Uterus (tissue), 4 donors: ENCODE measurements around the gene SPON2. TPM values are rescaled to one million over a fixed set of nuclear protein-coding genes. Genes with fewer than 3 reads are reported as not detected.

Source experiments
- DNase-seq, 2 donors: peaks; one replicate each; pipeline ENCODE4 v3.0.0-alpha.2; 2019 to 2020
- H3K27ac ChIP-seq, 2 donors: fragments of 200-600 bp; sonication (generic); 1 replicate in 1 of 2; 2 replicates in 1 of 2; pipeline ENCODE4 v1.5.1; 2016 to 2018
- H3K27me3 ChIP-seq, 2 donors: fragments of 200-600 bp; sonication (generic); one replicate each; pipeline ENCODE4 v1.5.1; 2018 to 2019; ENCODE audit warnings: control low read depth in 1 of 2
- H3K36me3 ChIP-seq, 2 donors: fragments of 200-600 bp; sonication (generic); one replicate each; pipeline ENCODE4 v1.5.1; 2019; ENCODE audit warnings: control low read depth in 1 of 2
- H3K4me1 ChIP-seq, 2 donors: fragments of 200-600 bp; sonication (generic); one replicate each; pipeline ENCODE4 v1.5.1; 2018 to 2019; ENCODE audit warnings: control low read depth in 1 of 2
- H3K4me3 ChIP-seq, 2 donors: fragments of 200-600 bp; sonication (generic); 1 replicate in 1 of 2; 2 replicates in 1 of 2; pipeline ENCODE4 v1.5.1; 2018 to 2019; ENCODE audit warnings: mild to moderate bottlenecking in 1 of 2
- H3K9me3 ChIP-seq, 2 donors: fragments of 200-600 bp; sonication (generic); one replicate each; pipeline ENCODE4 v1.5.1; 2019; ENCODE audit warnings: control low read depth in 1 of 2
- POLR2A ChIP-seq, 2 donors: fragments of 450-650 bp; IDR thresholded peaks; one replicate each; pipeline ENCODE4 v1.6.1; 2016; ENCODE audit warnings: antibody characterized with exemption in 2 of 2, mild to moderate bottlenecking in 1 of 2, moderate library complexity in 1 of 2
- intact Hi-C: fragments of 100-400 bp; cut with DNase I; formaldehyde crosslinking; loops from one replicate; pipeline ENCODE4 v1.15.1; 2023; ENCODE audit warnings: low total_unique reads
- total RNA-seq, 4 donors: library from RNA; depleted of rRNA in 3 of 4; stranded (reverse); fragments of >200 nt in 3 of 4; gene quantifications; one replicate each; pipeline versions ENCODE4 v1.1.0 to v1.2.4, GENCODE V29; 2014 to 2023
- TF ChIP-seq, protein P1 (sequence below), 4 experiments: fragments of 200-600 bp in 2 of 4; fragments of 450-650 bp in 2 of 4; sonication (generic) in 2 of 4; IDR thresholded peaks; one replicate each; pipeline ENCODE4 v1.5.1; 2016 to 2019; ENCODE audit warnings: antibody characterized with exemption in 4 of 4, mild to moderate bottlenecking in 2 of 4, moderate library complexity in 1 of 4
- donor health status: DM: yes; HTN: yes; CAD: no.

The SPON2 gene
- total RNA-seq, 4 donors from 2014 or later = 60.6 to 262 (median 115) TPM

DNA sequence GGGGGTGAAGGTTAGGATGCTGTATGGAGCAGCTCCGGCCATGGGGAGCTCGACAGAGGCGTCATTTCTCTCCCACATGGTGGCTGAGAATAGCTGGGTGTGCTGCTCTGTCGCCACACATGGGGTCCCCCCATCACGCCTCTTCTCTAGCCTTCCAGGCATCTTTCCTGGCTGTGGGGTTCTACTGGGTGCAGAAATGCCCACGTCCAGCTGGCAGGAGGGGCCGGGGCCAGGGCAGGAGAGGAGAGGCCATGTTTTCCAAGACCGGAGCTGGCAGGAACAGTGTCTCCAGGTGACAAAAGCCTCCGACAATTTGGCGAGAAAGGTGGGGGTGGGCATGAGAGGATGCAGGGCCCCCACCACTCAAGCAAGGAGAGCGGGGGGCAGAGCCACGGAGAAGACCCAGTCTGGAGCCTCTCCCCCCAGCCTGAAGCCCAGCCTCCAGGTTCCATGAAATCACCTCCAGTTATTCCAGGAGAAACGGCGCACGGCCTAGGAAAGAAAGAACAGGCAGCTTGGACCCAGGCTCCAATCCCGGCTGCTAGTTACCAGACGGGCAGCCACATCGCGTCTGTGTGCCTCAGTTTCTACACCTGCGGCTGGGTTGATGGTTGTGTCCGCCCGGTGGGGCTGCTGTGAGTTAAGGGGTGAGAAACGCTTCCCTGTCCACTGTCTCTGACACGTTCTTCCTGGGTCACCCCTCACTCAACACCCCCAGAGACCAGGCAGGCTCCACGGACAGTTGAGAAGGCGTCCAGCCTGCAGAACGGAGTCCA is 27.4 kb upstream of the SPON2 start:
- intact Hi-C loops = no loop called here
- DNase-seq = peak in 1 of 2 donors; percentile 28
- Histone ChIP-seq H3K9me3 (no peaks in the 10 kb centered on the region), H3K27ac (peak overlapping the region; percentile 84 to 97), H3K4me3 (peak overlapping the region in 1 of 2 donors; percentile 15), H3K36me3 (no peaks in the 10 kb centered on the region), H3K4me1 (peaks cover 7 to 28% of the 10 kb centered on the region in 2 donors), H3K27me3 (no peaks in the 10 kb centered on the region)
- TF ChIP-seq POLR2A (IDR thresholded peaks at IDR 0.05) = no peak
- TF ChIP-seq, protein P1, sequence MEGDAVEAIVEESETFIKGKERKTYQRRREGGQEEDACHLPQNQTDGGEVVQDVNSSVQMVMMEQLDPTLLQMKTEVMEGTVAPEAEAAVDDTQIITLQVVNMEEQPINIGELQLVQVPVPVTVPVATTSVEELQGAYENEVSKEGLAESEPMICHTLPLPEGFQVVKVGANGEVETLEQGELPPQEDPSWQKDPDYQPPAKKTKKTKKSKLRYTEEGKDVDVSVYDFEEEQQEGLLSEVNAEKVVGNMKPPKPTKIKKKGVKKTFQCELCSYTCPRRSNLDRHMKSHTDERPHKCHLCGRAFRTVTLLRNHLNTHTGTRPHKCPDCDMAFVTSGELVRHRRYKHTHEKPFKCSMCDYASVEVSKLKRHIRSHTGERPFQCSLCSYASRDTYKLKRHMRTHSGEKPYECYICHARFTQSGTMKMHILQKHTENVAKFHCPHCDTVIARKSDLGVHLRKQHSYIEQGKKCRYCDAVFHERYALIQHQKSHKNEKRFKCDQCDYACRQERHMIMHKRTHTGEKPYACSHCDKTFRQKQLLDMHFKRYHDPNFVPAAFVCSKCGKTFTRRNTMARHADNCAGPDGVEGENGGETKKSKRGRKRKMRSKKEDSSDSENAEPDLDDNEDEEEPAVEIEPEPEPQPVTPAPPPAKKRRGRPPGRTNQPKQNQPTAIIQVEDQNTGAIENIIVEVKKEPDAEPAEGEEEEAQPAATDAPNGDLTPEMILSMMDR (IDR thresholded peaks at IDR 0.05) = no peak

DNA sequence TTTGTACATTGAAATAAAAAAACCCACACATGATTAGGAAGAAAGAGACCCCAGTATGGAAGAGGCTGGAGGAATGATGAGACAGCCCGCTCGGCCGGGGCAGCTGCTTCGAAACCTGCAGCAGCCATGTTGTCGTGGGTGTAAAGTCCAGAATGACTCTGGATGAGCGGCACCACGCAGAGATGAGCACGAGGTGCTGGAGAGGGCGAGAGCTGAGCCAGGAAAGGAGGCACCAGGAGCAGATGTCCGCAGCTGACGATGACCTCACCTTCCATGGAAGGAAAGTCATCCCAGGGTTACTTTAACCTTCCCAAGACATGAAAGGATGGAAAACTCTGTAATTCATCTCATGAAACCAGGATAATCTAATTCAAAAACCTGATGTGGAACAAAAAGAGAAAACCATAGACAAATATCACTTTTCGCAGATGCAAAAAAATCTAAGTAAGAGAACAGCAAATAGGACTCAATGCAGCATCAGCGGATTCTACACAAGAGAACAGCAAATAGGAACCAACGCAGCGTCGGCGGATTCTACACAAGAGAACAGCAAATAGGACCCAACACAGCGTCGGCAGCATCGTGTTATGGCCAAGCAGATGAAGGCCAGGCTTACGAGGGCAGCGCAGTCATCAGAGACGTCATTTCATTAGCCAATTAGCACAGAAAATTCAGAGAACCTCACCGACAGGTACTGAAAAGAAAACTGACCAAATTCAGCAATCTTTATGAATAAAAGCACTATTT is 25.9 kb upstream of the SPON2 start:
- H3K27ac ChIP-seq = peak overlapping the region; percentile 84 to 97
- intact Hi-C loops = no loop called here
- H3K4me3 ChIP-seq = no peak overlapping the region
- H3K27me3 ChIP-seq = no peaks in the 10 kb centered on the region
- no peaks in the 10 kb centered on the region for H3K9me3 ChIP-seq
- TF ChIP-seq, protein P1 (IDR thresholded peaks at IDR 0.05) = no peak
- no peak for TF ChIP-seq POLR2A (IDR thresholded peaks at IDR 0.05)
- peak; percentile 77 to 86 for DNase-seq
- H3K4me1 ChIP-seq = peaks cover 12 to 36% of the 10 kb centered on the region in 2 donors
- H3K36me3 ChIP-seq = no peaks in the 10 kb centered on the region

DNA sequence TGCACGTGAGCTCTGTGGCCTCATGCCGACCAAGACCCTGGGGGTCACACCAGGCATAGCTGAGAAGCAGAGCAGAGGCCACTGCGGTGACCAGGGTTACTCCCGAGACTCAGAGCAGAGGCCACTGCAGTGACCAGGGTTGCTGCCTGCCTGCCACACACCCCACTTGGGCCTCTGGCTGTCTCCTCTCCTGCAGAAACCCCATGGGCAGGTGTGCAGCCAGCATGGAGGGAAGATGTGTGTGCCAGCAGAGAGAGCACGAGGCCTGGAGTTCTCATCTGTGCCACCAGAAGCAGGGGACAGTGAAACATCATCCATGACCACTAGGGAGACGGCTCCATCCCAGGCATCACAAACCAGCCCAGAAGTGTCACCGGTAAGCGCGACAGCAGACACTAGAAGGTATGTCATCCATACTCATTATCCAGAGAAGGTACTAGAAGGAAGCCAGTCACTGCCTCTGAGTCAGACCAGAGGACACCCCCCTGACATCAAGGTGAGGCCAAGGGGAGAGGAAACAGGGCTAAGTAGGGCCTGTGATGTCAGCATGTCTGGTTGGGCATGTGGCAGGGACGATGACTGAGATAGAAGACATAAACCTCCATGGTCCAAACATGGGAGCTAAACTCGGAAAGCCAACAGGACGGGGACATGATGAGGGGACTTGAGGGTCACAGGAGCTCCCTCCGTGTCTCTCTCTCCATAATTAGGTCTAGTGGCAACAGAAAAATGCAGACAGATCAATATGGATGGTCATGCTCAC is 24.2 kb upstream of the SPON2 start:
- peak in 1 of 2 donors; percentile 17 for DNase-seq
- H3K4me1 ChIP-seq = peaks cover 12 to 44% of the 10 kb centered on the region in 2 donors
- intact Hi-C loops = no loop called here

DNA sequence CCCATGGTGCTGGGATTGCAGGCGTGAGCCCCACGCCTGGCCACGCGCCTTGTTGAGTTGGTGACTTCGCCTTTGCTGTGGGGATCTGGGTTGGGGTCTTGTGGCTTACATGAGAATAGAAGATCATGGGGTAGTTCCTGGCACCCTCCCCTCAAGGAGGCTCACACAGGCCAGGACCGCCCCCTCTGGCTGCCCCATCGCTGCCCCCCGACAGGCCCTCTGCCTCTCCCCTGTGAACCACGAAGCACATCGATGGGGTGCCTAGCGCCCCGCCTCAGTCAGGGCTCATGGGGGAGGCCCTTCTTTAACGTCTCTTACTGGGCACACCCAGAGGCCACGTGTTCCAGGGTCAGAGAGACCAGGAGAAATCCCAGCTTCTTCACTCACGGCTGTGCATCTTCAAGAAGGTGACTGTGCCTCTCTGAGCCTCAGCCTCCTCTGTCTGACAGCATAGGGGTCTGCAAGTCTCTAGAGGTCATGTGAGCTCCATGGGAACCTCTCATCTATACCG is 23.6 kb upstream of the SPON2 start:
- intact Hi-C loops = no loop called here
- Histone ChIP-seq H3K27ac (peak overlapping the region; percentile 93 to 99), H3K27me3 (no peaks in the 10 kb centered on the region), H3K4me1 (peaks cover 10 to 43% of the 10 kb centered on the region in 2 donors), H3K9me3 (no peaks in the 10 kb centered on the region), H3K4me3 (no peak overlapping the region), H3K36me3 (no peaks in the 10 kb centered on the region)
- TF ChIP-seq, protein P1 (IDR thresholded peaks at IDR 0.05) = no peak
- TF ChIP-seq POLR2A (IDR thresholded peaks at IDR 0.05) = no peak
- DNase-seq = peak in 1 of 2 donors; percentile 26

More for the DNA sequence above, 24.2 kb upstream of the SPON2 start:
- no peaks in the 10 kb centered on the region for H3K27me3 ChIP-seq
- no peaks in the 10 kb centered on the region for H3K36me3 ChIP-seq
- H3K4me3 ChIP-seq = no peak overlapping the region
- TF ChIP-seq, protein P1 (IDR thresholded peaks at IDR 0.05) = no peak
- no peak for TF ChIP-seq POLR2A (IDR thresholded peaks at IDR 0.05)
- no peaks in the 10 kb centered on the region for H3K9me3 ChIP-seq
- H3K27ac ChIP-seq = peak overlapping the region; percentile 93 to 99
